ENCODE measurements around the gene PRSS56.

- TF ChIP-seq POLR2AphosphoS5 (IDR thresholded peaks at IDR 0.05; ENCODE audit: low read depth, low read length) (no peak), CTCF (IDR thresholded peaks at IDR 0.05) (no peak)
These were observed 49.4 kb downstream of the PRSS56 start for GRCh38 chr2:232569541-232569940.
